KOPT-K1 (cell line): Measurements from ENCODE around the gene RFC2.
A peak's percentile ranks its signal among the peaks of the same experiment; 100 is the strongest.
"Not testable (repeated sequence)": the region's sequence is repeated elsewhere in the genome, so short reads cannot be mapped to it uniquely, and the experiment has no call there.

Experiments
- H3K27ac ChIP-seq: fragments of 200-600 bp; sonication (generic); 2 replicates; pipeline ENCODE4 v1.5.1; 2016; ENCODE audit warnings: antibody characterized with exemption, mild to moderate bottlenecking, low read depth, low read length; ENCODE audit not compliant: poor library complexity, severe bottlenecking
- H3K36me3 ChIP-seq: fragments of 200-600 bp; sonication (generic); 2 replicates; pipeline ENCODE4 v1.5.1; 2017; ENCODE audit warnings: antibody characterized with exemption, mild to moderate bottlenecking, low read length, moderate library complexity; ENCODE audit not compliant: insufficient read depth
- H3K9me3 ChIP-seq: fragments of 200-600 bp; sonication (generic); 2 replicates; pipeline ENCODE4 v1.5.1; 2017; ENCODE audit warnings: antibody characterized with exemption, low read length, mild to moderate bottlenecking; ENCODE audit not compliant: insufficient read depth, poor library complexity, severe bottlenecking

The RFC2 gene

GRCh38 chr7:74221713-74222112 is 32.5 kb downstream of the RFC2 start:
- peaks cover 30% of the 10 kb centered on the region for H3K36me3 ChIP-seq
- H3K27ac ChIP-seq, result no peak overlapping the region
- H3K9me3 ChIP-seq, result no peaks in the 10 kb centered on the region

- Histone ChIP-seq H3K27ac (peak overlapping the region; percentile 42), H3K9me3 (no peaks in the 10 kb centered on the region), H3K36me3 (peaks cover 15% of the 10 kb centered on the region)
These were observed 34.0 kb downstream of the RFC2 start for GRCh38 chr7:74220229-74220628.

- H3K9me3 ChIP-seq, result no peaks in the 10 kb centered on the region
- H3K36me3 ChIP-seq, result peaks cover 7% of the 10 kb centered on the region; the same call in 1 of the 2 replicates
- H3K27ac ChIP-seq, result peak overlapping the region; percentile 42
These were observed 34.8 kb downstream of the RFC2 start for GRCh38 chr7:74219416-74219815.

GRCh38 chr7:74218343-74218698 is 35.9 kb downstream of the RFC2 start:
- no peaks in the 10 kb centered on the region for H3K9me3 ChIP-seq
- peak overlapping the region; percentile 84 for H3K27ac ChIP-seq
- no peaks in the 10 kb centered on the region for H3K36me3 ChIP-seq

- Histone ChIP-seq H3K27ac (peak overlapping the region; percentile 84), H3K36me3 (no peaks in the 10 kb centered on the region), H3K9me3 (no peaks in the 10 kb centered on the region)
These were observed 36.5 kb downstream of the RFC2 start for GRCh38 chr7:74217455-74218342.

- no peaks in the 10 kb centered on the region for H3K36me3 ChIP-seq
- H3K9me3 ChIP-seq, result no peaks in the 10 kb centered on the region
- H3K27ac ChIP-seq, result peak overlapping the region; percentile 84
These were observed 37.8 kb downstream of the RFC2 start for GRCh38 chr7:74216361-74216761.

- H3K27ac ChIP-seq, result peak overlapping the region; percentile 84
- H3K36me3 ChIP-seq, result no peaks in the 10 kb centered on the region
These were observed 38.3 kb downstream of the RFC2 start for GRCh38 chr7:74215921-74216320.

GRCh38 chr7:74214816-74215630 is 39.2 kb downstream of the RFC2 start:
- H3K36me3 ChIP-seq, result no peaks in the 10 kb centered on the region
- H3K27ac ChIP-seq, result no peak overlapping the region
- H3K9me3 ChIP-seq, result no peaks in the 10 kb centered on the region

More at GRCh38 chr7:74215921-74216320, 38.3 kb downstream of the RFC2 start:
- no peaks in the 10 kb centered on the region for H3K9me3 ChIP-seq

- H3K9me3 ChIP-seq, result no peaks in the 10 kb centered on the region
- H3K27ac ChIP-seq, result no peak overlapping the region
- H3K36me3 ChIP-seq, result no peaks in the 10 kb centered on the region
These were observed 41.5 kb downstream of the RFC2 start for GRCh38 chr7:74212661-74213060.

- not testable (repeated sequence) for H3K9me3 ChIP-seq, H3K27ac ChIP-seq, H3K36me3 ChIP-seq
These were observed 46.0 kb downstream of the RFC2 start for GRCh38 chr7:74208241-74208640.

- H3K27ac ChIP-seq, result no peak overlapping the region
- H3K9me3 ChIP-seq, result no peaks in the 10 kb centered on the region
- H3K36me3 ChIP-seq, result no peaks in the 10 kb centered on the region
These were observed 46.6 kb downstream of the RFC2 start for GRCh38 chr7:74207586-74207985.

- H3K36me3 ChIP-seq, result no peaks in the 10 kb centered on the region
- H3K9me3 ChIP-seq, result no peaks in the 10 kb centered on the region
- no peak overlapping the region for H3K27ac ChIP-seq
These were observed 47.5 kb downstream of the RFC2 start for GRCh38 chr7:74206589-74207120.

GRCh38 chr7:74206052-74206451 is 48.1 kb downstream of the RFC2 start:
- H3K36me3 ChIP-seq, H3K27ac ChIP-seq, H3K9me3 ChIP-seq: not testable (repeated sequence)

GRCh38 chr7:74203956-74204618 is 50.1 kb downstream of the RFC2 start:
- Histone ChIP-seq H3K36me3 (peaks cover 9% of the 10 kb centered on the region; the same call in 1 of the 2 replicates), H3K27ac (no peak overlapping the region), H3K9me3 (no peaks in the 10 kb centered on the region)
